T-cell (primary cell): ENCODE results near the gene BCKDK. TPM values are rescaled to one million over a fixed set of nuclear protein-coding genes. Genes with fewer than 3 reads are reported as not detected.
A peak's percentile ranks its signal among the peaks of the same experiment; 100 is the strongest.

Experiments
- ATAC-seq, 4 experiments: fragments of 200-7000 bp in 3 of 4; fragments of 150-1000 bp in 1 of 4; cut with Tn5 transposase; replicated peaks in 1 of 4; 1 replicate in 3 of 4; 2 replicates in 1 of 4; pipeline ENCODE4 v1.10.0; 2021; ENCODE audit warnings: moderate library complexity in 3 of 4, mild to moderate bottlenecking in 2 of 4, moderate number of reproducible peaks in 1 of 4
- CTCF ChIA-PET, 2 donors: fragments of 300-600 bp; sonication (Branson Sonifier 250); formaldehyde crosslinking; loops; one replicate each; lab custom pipeline; 2022; ENCODE audit warnings: antibody characterized with exemption in 2 of 2; lab: Charles Lee
- POLR2A ChIA-PET, 2 donors: fragments of 300-600 bp; sonication (Branson Sonifier 250); formaldehyde crosslinking; loops; one replicate each; lab custom pipeline; 2022; ENCODE audit warnings: antibody characterized with exemption in 2 of 2; lab: Charles Lee
- DNase-seq, 35 experiments: peaks; one replicate each; pipeline versions ENCODE4 v3.0.0 to v3.0.0-alpha.2; 2013 to 2023
- H3K27ac ChIP-seq: one replicate; pipeline ENCODE4 v1.5.1; 2013; ENCODE audit warnings: low read length
- H3K27me3 ChIP-seq, 2 experiments: replicated peaks in 1 of 2; 1 replicate in 1 of 2; 2 replicates in 1 of 2; pipeline versions ENCODE4 v1.6.1 to v1.7.0; 2013; ENCODE audit warnings: low read length in 1 of 2, mixed read lengths in 1 of 2; ENCODE audit not compliant: control insufficient read depth in 2 of 2, insufficient read depth in 2 of 2; ENCODE audit errors: extremely low read depth in 1 of 2
- H3K36me3 ChIP-seq, 2 donors: 1 replicate in 1 of 2; 2 replicates in 1 of 2; pipeline versions ENCODE4 v1.6.1 to v1.7.0; 2013; ENCODE audit warnings: low read length in 1 of 2; ENCODE audit not compliant: control insufficient read depth in 2 of 2, insufficient read depth in 1 of 2; ENCODE audit errors: extremely low read depth in 1 of 2
- H3K4me1 ChIP-seq, 2 experiments: 1 replicate in 1 of 2; 2 replicates in 1 of 2; pipeline versions ENCODE4 v1.6.1 to v1.7.0; 2013; ENCODE audit warnings: low read length in 2 of 2, mixed read lengths in 1 of 2; ENCODE audit not compliant: insufficient read depth in 2 of 2, control insufficient read depth in 1 of 2; ENCODE audit errors: extremely low read depth in 1 of 2
- H3K4me3 ChIP-seq, 2 donors: 1 replicate in 1 of 2; 2 replicates in 1 of 2; pipeline versions ENCODE4 v1.5.1 to v1.7.0; 2013; ENCODE audit warnings: mild to moderate bottlenecking in 2 of 2, low read length in 1 of 2, moderate library complexity in 1 of 2; ENCODE audit not compliant: control insufficient read depth in 1 of 2; ENCODE audit errors: extremely low read depth in 1 of 2
- H3K9me3 ChIP-seq: 2 replicates; pipeline ENCODE4 v1.7.0; 2013
- H3K27ac Mint-ChIP-seq, 2 donors: one replicate each; pipeline ENCODE4 v1.8.0; 2020 to 2021; ENCODE audit warnings: mild to moderate bottlenecking in 2 of 2, mixed read lengths in 2 of 2
- H3K27me3 Mint-ChIP-seq, 2 donors: one replicate each; pipeline ENCODE4 v1.8.0; 2021 to 2022; ENCODE audit warnings: mixed read lengths in 2 of 2
- H3K36me3 Mint-ChIP-seq: one replicate; pipeline ENCODE4 v1.8.0; 2021; ENCODE audit warnings: mixed read lengths
- H3K4me1 Mint-ChIP-seq, 3 donors: one replicate each; pipeline ENCODE4 v1.8.0; 2020 to 2022; ENCODE audit warnings: mixed read lengths in 3 of 3, mild to moderate bottlenecking in 1 of 3
- H3K4me3 Mint-ChIP-seq, 3 donors: one replicate each; pipeline ENCODE4 v1.8.0; 2020 to 2022; ENCODE audit warnings: mild to moderate bottlenecking in 3 of 3, mixed read lengths in 3 of 3, moderate library complexity in 3 of 3
- H3K9me3 Mint-ChIP-seq, 3 donors: one replicate each; pipeline ENCODE4 v1.8.0; 2020 to 2022; ENCODE audit warnings: mixed read lengths in 3 of 3
- WGBS: methylation state at CpG from one replicate; pipeline ENCODE4 v1.1.5; 2013; ENCODE audit warnings: missing lambda C conversion rate; ENCODE audit not compliant: insufficient coverage; 5-methylcytosine and 5-hydroxymethylcytosine counted together
- total RNA-seq, 35 experiments: library from RNA in 6 of 35; stranded (reverse) in 6 of 35; fragments of 120-200 nt in 1 of 35; gene quantifications; one replicate each; pipeline versions ENCODE4 v1.2.1 to v1.2.4 and lab custom pipeline; 2013 to 2026

Gene BCKDK
- total RNA-seq, 5 donors from 2014 or later (not counting 1 experiment from before 2014, with no cell fraction given): 7.6 to 21.3 (median 19.3) TPM

GRCh38 chr16:31078597-31079341, 29.4 kb upstream of the BCKDK start:
- ChIA-PET CTCF (no interaction called here), POLR2A (no interaction called here)
- WGBS: 96% methylated on average over 12 of the region's 15 CpGs
- Mint-ChIP-seq H3K27me3 (no peaks in the 10 kb centered on the region), H3K4me1 (peaks cover 39 to 50% (median 40%) of the 10 kb centered on the region in 3 donors), H3K9me3 (no peaks in the 10 kb centered on the region), H3K36me3 (peaks cover 30% of the 10 kb centered on the region), H3K4me3 (no peak overlapping the region), H3K27ac (no peak overlapping the region)
- ATAC-seq (no peak), DNase-seq (no peak)
- H3K36me3 ChIP-seq: peaks cover 30 to 66% of the 10 kb centered on the region in 2 donors
- H3K27ac ChIP-seq: no peak overlapping the region
- no peaks in the 10 kb centered on the region for H3K9me3 ChIP-seq
- H3K4me3 ChIP-seq: no peak overlapping the region
- H3K27me3 ChIP-seq: no peaks in the 10 kb centered on the region
- peaks cover 4 to 49% of the 10 kb centered on the region in 2 experiments for H3K4me1 ChIP-seq

GRCh38 chr16:31079342-31079944, 28.7 kb upstream of the BCKDK start:
- Mint-ChIP-seq H3K4me3 (no peak overlapping the region), H3K27me3 (no peaks in the 10 kb centered on the region), H3K9me3 (no peaks in the 10 kb centered on the region), H3K27ac (no peak overlapping the region), H3K36me3 (peaks cover 30% of the 10 kb centered on the region), H3K4me1 (peaks cover 38 to 50% (median 39%) of the 10 kb centered on the region in 3 donors)
- POLR2A ChIA-PET: no interaction called here
- WGBS: 86% methylated on average over 13 of the region's 13 CpGs
- no peak overlapping the region for H3K4me3 ChIP-seq
- H3K27ac ChIP-seq: no peak overlapping the region
- no peaks in the 10 kb centered on the region for H3K27me3 ChIP-seq
- H3K9me3 ChIP-seq: no peaks in the 10 kb centered on the region
- DNase-seq (no peak), ATAC-seq (no peak)
- peaks cover 33 to 72% of the 10 kb centered on the region in 2 donors for H3K36me3 ChIP-seq
- peaks cover 4 to 49% of the 10 kb centered on the region in 2 experiments for H3K4me1 ChIP-seq
- CTCF ChIA-PET: no interaction called here

- H3K27ac ChIP-seq: no peak overlapping the region
- ChIA-PET CTCF (no interaction called here), POLR2A (no interaction called here)
- WGBS: 97% methylated on average over 40 of the region's 40 CpGs
- H3K9me3 ChIP-seq: no peaks in the 10 kb centered on the region
- H3K4me3 ChIP-seq: no peak overlapping the region
- no peak for ATAC-seq
- peaks cover 0 to 44% of the 10 kb centered on the region in 2 experiments for H3K4me1 ChIP-seq
- H3K36me3 ChIP-seq: peaks cover 37 to 77% of the 10 kb centered on the region in 2 donors
- Mint-ChIP-seq H3K36me3 (peaks cover 30% of the 10 kb centered on the region), H3K9me3 (no peaks in the 10 kb centered on the region), H3K4me1 (peaks cover 31 to 43% (median 32%) of the 10 kb centered on the region in 3 donors), H3K27me3 (no peaks in the 10 kb centered on the region), H3K4me3 (no peak overlapping the region), H3K27ac (no peak overlapping the region)
- DNase-seq: no peak
- no peaks in the 10 kb centered on the region for H3K27me3 ChIP-seq
Observed at GRCh38 chr16:31080035-31080629, 28.1 kb upstream of the BCKDK start.

- no peaks in the 10 kb centered on the region for H3K27me3 ChIP-seq
- peaks cover 0 to 39% of the 10 kb centered on the region in 2 experiments for H3K4me1 ChIP-seq
- no peaks in the 10 kb centered on the region for H3K9me3 Mint-ChIP-seq
- H3K27ac ChIP-seq: no peak overlapping the region
- ATAC-seq (no peak), DNase-seq (no peak)
- H3K27ac Mint-ChIP-seq: no peak overlapping the region
- no peaks in the 10 kb centered on the region for H3K9me3 ChIP-seq
- POLR2A ChIA-PET: no interaction called here
- 96% methylated on average over 11 of the region's 13 CpGs for WGBS
- CTCF ChIA-PET: no interaction called here
- no peaks in the 10 kb centered on the region for H3K27me3 Mint-ChIP-seq
- H3K4me3 ChIP-seq: no peak overlapping the region
- H3K36me3 ChIP-seq: peaks cover 37 to 81% of the 10 kb centered on the region in 2 donors
- no peak overlapping the region for H3K4me3 Mint-ChIP-seq
- peaks cover 30% of the 10 kb centered on the region for H3K36me3 Mint-ChIP-seq
- peaks cover 26 to 35% (median 33%) of the 10 kb centered on the region in 3 donors for H3K4me1 Mint-ChIP-seq
Observed at GRCh38 chr16:31080756-31081419, 27.3 kb upstream of the BCKDK start.

DNA sequence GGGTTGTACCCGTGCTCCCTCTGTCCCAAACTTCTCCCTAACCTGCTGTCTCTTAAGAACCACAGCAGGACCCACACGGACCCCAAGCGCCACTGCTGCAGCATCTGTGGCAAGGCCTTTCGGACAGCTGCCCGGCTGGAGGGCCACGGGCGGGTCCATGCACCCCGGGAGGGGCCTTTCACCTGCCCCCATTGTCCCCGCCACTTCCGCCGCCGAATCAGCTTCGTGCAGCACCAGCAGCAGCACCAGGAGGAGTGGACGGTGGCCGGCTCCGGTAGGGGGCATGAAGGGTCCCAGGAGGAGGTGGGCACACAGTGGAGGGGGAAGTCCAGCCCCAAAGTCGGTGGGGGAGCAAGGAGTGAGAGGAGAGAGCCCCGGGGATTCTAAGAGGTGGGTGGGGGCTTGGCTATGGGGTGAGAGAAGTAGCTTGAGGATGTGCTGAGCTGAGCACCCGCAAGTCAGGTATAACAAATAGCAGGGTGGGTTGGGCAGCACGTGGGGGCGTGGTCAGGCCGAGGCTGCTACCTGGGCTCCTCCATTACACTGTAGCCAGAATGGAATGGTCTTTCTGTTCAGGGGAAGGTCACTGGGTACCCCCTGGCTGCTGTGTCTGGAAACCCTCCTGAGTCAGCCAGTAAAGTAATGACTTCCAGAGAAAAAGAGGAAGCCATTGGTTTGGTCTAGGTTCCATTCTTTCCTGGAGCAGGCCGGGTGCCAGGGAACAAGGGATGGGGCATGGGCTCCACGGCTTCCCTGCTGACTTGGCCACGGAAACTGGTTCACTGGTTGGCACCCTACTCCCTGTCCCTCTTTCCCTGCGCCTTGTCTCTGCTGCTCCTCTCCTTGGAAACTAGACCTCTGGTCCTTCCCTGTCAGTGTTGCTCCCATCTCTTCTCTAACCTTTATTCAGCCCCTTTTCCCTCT, 26.5 kb upstream of the BCKDK start:
- Mint-ChIP-seq H3K27me3 (no peaks in the 10 kb centered on the region), H3K36me3 (peaks cover 32% of the 10 kb centered on the region), H3K27ac (peak overlapping the region; percentile 21 to 31), H3K4me3 (no peak overlapping the region), H3K4me1 (peaks cover 20 to 33% (median 30%) of the 10 kb centered on the region in 3 donors), H3K9me3 (no peaks in the 10 kb centered on the region)
- ChIA-PET CTCF (no interaction called here), POLR2A (no interaction called here)
- Histone ChIP-seq H3K27me3 (no peaks in the 10 kb centered on the region), H3K27ac (no peak overlapping the region), H3K4me1 (peaks cover 0 to 39% of the 10 kb centered on the region in 2 experiments), H3K4me3 (no peak overlapping the region), H3K9me3 (no peaks in the 10 kb centered on the region), H3K36me3 (peaks cover 30 to 75% of the 10 kb centered on the region in 2 donors)
- ATAC-seq: no peak
- no peak for DNase-seq
- 93% methylated on average over 19 of the region's 26 CpGs for WGBS
